H1 (cell line): ENCODE measurements around the gene PLPPR1. TPM values are rescaled to one million over a fixed set of nuclear protein-coding genes. Genes with fewer than 3 reads are reported as not detected.

Experiments used
- CHD7 ChIP-seq: fragments of 300-600 bp; sonication (generic); IDR thresholded peaks from 2 replicates; pipeline ENCODE4 v1.7.1; 2012; ENCODE audit warnings: low read length, moderate library complexity, mild to moderate bottlenecking, inconsistent platforms; ENCODE audit not compliant: insufficient replicate concordance
- polyA plus RNA-seq, 7 experiments: library from polyadenylated mRNA; depleted of rRNA in 3 of 7; stranded (reverse) in 5 of 7; unstranded in 2 of 7; fragments of >200 nt in 5 of 7; fragments of 200-250 nt in 2 of 7; gene quantifications; 1 replicate in 5 of 7; 2 replicates in 1 of 7; 4 replicates in 1 of 7; pipeline versions ENCODE4 v1.2.1 to v1.2.3, GENCODE V29; 2011 to 2013; ENCODE audit warnings: missing spikeins in 2 of 7, mixed read lengths in 2 of 7
- total RNA-seq: library from RNA; stranded (reverse); fragmentation: NEBNext Ultra II Directional; extraction: Animal tissue kit (Norgen Biotek cat#: 25700); gene quantifications from 2 replicates; pipeline ENCODE4 v1.2.1, GENCODE V29; 2021

The PLPPR1 gene
- total and polyA plus RNA-seq, 2 of the 8 experiments (the other 6 are each of a cell fraction or from before 2014, with no cell fraction given), result 1.4 to 1.8 TPM

GRCh38 chr9:101311191-101311590 lies 282.7 kb downstream of the PLPPR1 start (continued):
- no peak for TF ChIP-seq CHD7
